Spleen (tissue), 7 donors: ENCODE data around the gene SIRT3.

Source experiments
- POLR2A ChIP-seq, 3 donors: fragments of 450-650 bp; IDR thresholded peaks; one replicate each; pipeline ENCODE4 v1.5.1; 2017; ENCODE audit warnings: antibody characterized with exemption in 3 of 3, mild to moderate bottlenecking in 1 of 3
- TF ChIP-seq, protein P1 (sequence below), 11 experiments: fragments of 200-600 bp in 7 of 11; fragments of 450-650 bp in 4 of 11; sonication (generic) in 4 of 11; IDR thresholded peaks in 8 of 11; conservative IDR thresholded peaks in 3 of 11; 1 replicate in 7 of 11; 2 replicates in 4 of 11; pipeline versions ENCODE4 v1.4.0 to v1.8.0; 2016 to 2021; ENCODE audit warnings: antibody characterized with exemption in 11 of 11, inconsistent platforms in 4 of 11, mild to moderate bottlenecking in 1 of 11
- donor health status: DM: no; HTN: no; CAD: no; lungs with moderate emphysema.
- donor health status: DM: no; HTN: no; CAD: no.
- donor health status: DM: no; HTN: no; CAD: no.

DNA sequence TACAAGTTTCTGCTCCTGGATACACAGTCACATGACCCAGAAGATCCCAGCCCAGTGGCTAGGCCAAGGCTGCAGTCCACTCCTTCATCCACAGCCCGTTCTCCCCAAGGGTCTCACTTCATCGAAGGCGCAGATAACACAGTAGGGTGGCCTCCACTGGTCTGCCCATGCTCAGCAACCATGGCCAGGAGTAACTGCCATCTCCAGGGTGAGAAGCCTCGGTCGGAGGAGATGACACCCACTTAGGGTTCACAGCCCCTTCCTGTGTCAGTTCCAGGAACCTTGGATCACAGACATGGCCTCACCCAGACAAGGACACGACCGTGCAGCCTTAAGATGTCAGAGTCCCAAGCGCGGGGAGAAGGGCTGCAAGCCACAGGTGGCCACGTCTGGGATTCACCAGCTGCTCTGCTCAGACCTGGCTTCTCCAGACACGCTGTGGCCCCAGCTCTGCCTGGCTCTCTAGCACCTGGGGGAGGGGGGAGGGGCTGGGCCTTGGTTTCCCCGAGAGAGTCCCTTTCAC is 31.5 kb downstream of the SIRT3 start:
- TF ChIP-seq, protein P1, sequence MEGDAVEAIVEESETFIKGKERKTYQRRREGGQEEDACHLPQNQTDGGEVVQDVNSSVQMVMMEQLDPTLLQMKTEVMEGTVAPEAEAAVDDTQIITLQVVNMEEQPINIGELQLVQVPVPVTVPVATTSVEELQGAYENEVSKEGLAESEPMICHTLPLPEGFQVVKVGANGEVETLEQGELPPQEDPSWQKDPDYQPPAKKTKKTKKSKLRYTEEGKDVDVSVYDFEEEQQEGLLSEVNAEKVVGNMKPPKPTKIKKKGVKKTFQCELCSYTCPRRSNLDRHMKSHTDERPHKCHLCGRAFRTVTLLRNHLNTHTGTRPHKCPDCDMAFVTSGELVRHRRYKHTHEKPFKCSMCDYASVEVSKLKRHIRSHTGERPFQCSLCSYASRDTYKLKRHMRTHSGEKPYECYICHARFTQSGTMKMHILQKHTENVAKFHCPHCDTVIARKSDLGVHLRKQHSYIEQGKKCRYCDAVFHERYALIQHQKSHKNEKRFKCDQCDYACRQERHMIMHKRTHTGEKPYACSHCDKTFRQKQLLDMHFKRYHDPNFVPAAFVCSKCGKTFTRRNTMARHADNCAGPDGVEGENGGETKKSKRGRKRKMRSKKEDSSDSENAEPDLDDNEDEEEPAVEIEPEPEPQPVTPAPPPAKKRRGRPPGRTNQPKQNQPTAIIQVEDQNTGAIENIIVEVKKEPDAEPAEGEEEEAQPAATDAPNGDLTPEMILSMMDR (IDR thresholded peaks at IDR 0.05 in 8 of 11, conservative IDR thresholded peaks at IDR 0.05 in 3 of 11), result no peak
- TF ChIP-seq POLR2A (IDR thresholded peaks at IDR 0.05), result no peak
